ENCODE results near the gene ABCF2.

DNA sequence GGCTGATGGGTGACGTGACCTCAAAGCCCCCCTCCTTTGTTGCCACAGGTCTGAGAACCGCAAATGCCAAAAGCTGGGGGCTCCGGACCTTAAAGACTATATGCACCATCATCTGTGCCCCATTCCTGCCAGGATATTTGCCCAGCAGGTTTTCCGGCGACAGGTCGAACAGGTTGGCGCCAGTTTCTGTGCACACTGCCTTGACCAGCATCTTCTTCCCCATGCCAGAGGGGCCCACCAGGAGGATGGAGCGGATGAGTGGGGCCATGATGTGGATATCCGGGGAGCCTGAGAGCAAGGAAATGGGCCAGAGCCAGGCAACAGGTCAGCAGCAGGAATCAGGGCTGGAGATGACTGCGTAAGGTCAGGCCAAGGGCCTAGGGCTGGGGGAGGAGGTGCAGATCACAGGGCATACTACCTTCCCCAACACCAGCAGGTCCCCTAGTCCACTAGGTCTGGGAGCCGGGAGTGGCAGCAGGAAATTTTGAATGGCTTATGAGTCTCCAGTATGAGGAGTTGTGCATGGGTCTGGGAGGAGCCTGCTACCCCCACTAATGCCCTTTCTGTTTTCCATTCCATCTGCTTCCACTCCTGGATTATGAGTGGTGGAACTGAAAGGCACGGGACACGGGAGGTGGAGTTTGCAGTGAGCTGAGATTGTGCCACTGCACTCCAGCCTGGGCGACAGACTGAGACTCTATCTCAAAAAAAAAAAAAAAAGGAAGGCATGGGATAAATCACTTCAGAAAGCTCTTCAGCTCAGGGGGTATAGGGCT is 33.6 kb downstream of the ABCF2 start:
- TF ChIP-seq, protein P1, sequence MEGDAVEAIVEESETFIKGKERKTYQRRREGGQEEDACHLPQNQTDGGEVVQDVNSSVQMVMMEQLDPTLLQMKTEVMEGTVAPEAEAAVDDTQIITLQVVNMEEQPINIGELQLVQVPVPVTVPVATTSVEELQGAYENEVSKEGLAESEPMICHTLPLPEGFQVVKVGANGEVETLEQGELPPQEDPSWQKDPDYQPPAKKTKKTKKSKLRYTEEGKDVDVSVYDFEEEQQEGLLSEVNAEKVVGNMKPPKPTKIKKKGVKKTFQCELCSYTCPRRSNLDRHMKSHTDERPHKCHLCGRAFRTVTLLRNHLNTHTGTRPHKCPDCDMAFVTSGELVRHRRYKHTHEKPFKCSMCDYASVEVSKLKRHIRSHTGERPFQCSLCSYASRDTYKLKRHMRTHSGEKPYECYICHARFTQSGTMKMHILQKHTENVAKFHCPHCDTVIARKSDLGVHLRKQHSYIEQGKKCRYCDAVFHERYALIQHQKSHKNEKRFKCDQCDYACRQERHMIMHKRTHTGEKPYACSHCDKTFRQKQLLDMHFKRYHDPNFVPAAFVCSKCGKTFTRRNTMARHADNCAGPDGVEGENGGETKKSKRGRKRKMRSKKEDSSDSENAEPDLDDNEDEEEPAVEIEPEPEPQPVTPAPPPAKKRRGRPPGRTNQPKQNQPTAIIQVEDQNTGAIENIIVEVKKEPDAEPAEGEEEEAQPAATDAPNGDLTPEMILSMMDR (IDR thresholded peaks at IDR 0.05) = no peak
- no peak for TF ChIP-seq EZH2 (IDR thresholded peaks at IDR 0.05)

Data from neural progenitor cell (in vitro differentiated cells).